HepG2 (cell line): ENCODE measurements around the gene SIRT1. TPM values are rescaled to one million over a fixed set of nuclear protein-coding genes. Genes with fewer than 3 reads are reported as not detected.

Source experiments
- polyA plus RNA-seq, 8 experiments: library from polyadenylated mRNA; depleted of rRNA in 3 of 8; stranded (reverse) in 7 of 8; unstranded in 1 of 8; fragments of >200 nt; fragmentation: Illumina TruSeq in 4 of 8; extraction: Trizol in 4 of 8; gene quantifications; 2 replicates each; pipeline versions ENCODE4 v1.2.1 to v1.2.3, GENCODE V29; 2011 to 2016; ENCODE audit warnings: low read depth in 4 of 8, missing spikeins in 1 of 8, mixed read lengths in 1 of 8; ENCODE audit not compliant: insufficient read depth in 1 of 8
- small RNA-seq, 3 experiments: library from RNA; depleted of rRNA; stranded (forward); fragments of <200 nt; gene quantifications; one replicate each; pipeline ENCODE3, GENCODE V24; 2012; ENCODE audit warnings: low read depth in 2 of 3, low replicate concordance in 1 of 3; ENCODE audit not compliant: insufficient read length in 3 of 3, insufficient read depth in 2 of 3
- total RNA-seq, 5 experiments: library from RNA; depleted of rRNA; stranded (reverse); fragments of >200 nt; fragmentation: Illumina TruSeq; extraction: Trizol; gene quantifications; 2 replicates each; pipeline ENCODE4 v1.2.3, GENCODE V29; 2016; ENCODE audit warnings: low read depth in 1 of 5

Gene SIRT1
- total and polyA plus RNA-seq, 2 of the 13 experiments (the other 11 are each of a cell fraction or from before 2014, with no cell fraction given) = 9.4 to 10.2 TPM

Small RNA genes lying within 50 kb of the gene (small RNA-seq; reads per million reads assigned to genes)
- gene RNU6-523P = 0 reads per million in 3 experiments

Other genes with a start within 250 kb of the SIRT1 start
- gene CTNNA3, start 188.5 kb upstream of the SIRT1 start, total RNA-seq (2016; rRNA removed; fragmentation: Illumina TruSeq; extraction: Trizol) = not detected in 2 replicates
- not detected in 2 replicates for gene CTNNA3, start 188.5 kb upstream of the SIRT1 start, polyA plus RNA-seq (2011; rRNA removed)
- gene DNAJC12, start 46.5 kb upstream of the SIRT1 start, total RNA-seq (2016; rRNA removed; fragmentation: Illumina TruSeq; extraction: Trizol) = 11.6 and 14.4 TPM in 2 replicates
- 42.6 and 43.9 TPM in 2 replicates for gene DNAJC12, start 46.5 kb upstream of the SIRT1 start, polyA plus RNA-seq (2011; rRNA removed)
- 20.0 and 20.2 TPM in 2 replicates for gene HERC4, start 190.6 kb downstream of the SIRT1 start, total RNA-seq (2016; rRNA removed; fragmentation: Illumina TruSeq; extraction: Trizol)
- 9.8 and 10.1 TPM in 2 replicates for gene HERC4, start 190.6 kb downstream of the SIRT1 start, polyA plus RNA-seq (2011; rRNA removed)
- not detected in 2 replicates for gene MYPN, start 224.8 kb downstream of the SIRT1 start, total RNA-seq (2016; rRNA removed; fragmentation: Illumina TruSeq; extraction: Trizol)
- 0.01 TPM in 1 of 2 replicates, not detected in the other for gene MYPN, start 224.8 kb downstream of the SIRT1 start, polyA plus RNA-seq (2011; rRNA removed)